ENCODE measurements around the gene HNRNPC.
"Not testable (repeated sequence)": the region's sequence is repeated elsewhere in the genome, so short reads cannot be mapped to it uniquely, and the experiment has no call there.

The HNRNPC gene

GRCh38 chr14:21219561-21220111 is 49.6 kb downstream of the HNRNPC start:
- no peak overlapping the region for H3K4me3 ChIP-seq (ENCODE audit: low read length)
- no peak for TF ChIP-seq ZNF274 (IDR thresholded peaks at IDR 0.05; ENCODE audit: low read depth, low read length)

GRCh38 chr14:21219120-21219519 is 50.1 kb downstream of the HNRNPC start:
- H3K4me3 ChIP-seq (ENCODE audit: low read length), result no peak overlapping the region
- TF ChIP-seq ZNF274 (IDR thresholded peaks at IDR 0.05; ENCODE audit: low read depth, low read length), result no peak

GRCh38 chr14:21215879-21216251 is 53.4 kb downstream of the HNRNPC start:
- no peak for TF ChIP-seq ZNF274 (IDR thresholded peaks at IDR 0.05; ENCODE audit: low read depth, low read length)
- H3K4me3 ChIP-seq (ENCODE audit: low read length), result no peak overlapping the region

- no peak overlapping the region for H3K4me3 ChIP-seq (ENCODE audit: low read length)
- no peak for TF ChIP-seq ZNF274 (IDR thresholded peaks at IDR 0.05; ENCODE audit: low read depth, low read length)
Observed at GRCh38 chr14:21215130-21215878, 53.9 kb downstream of the HNRNPC start.

- H3K4me3 ChIP-seq (ENCODE audit: low read length), result no peak overlapping the region
- TF ChIP-seq ZNF274 (IDR thresholded peaks at IDR 0.05; ENCODE audit: low read depth, low read length), result no peak
Observed at GRCh38 chr14:21213652-21214051, 55.6 kb downstream of the HNRNPC start.

- H3K4me3 ChIP-seq (ENCODE audit: low read length), result not testable (repeated sequence)
Observed at GRCh38 chr14:21212824-21213223, 56.4 kb downstream of the HNRNPC start.

GRCh38 chr14:21211509-21211908 is 57.7 kb downstream of the HNRNPC start:
- no peak for TF ChIP-seq ZNF274 (IDR thresholded peaks at IDR 0.05; ENCODE audit: low read depth, low read length)
- H3K4me3 ChIP-seq (ENCODE audit: low read length), result no peak overlapping the region

- TF ChIP-seq ZNF274 (IDR thresholded peaks at IDR 0.05; ENCODE audit: low read depth, low read length), result no peak
Observed at GRCh38 chr14:21210023-21210422, 59.2 kb downstream of the HNRNPC start.

GRCh38 chr14:21209185-21209584 is 60.1 kb downstream of the HNRNPC start:
- TF ChIP-seq ZNF274 (IDR thresholded peaks at IDR 0.05; ENCODE audit: low read depth, low read length), result no peak
- no peak overlapping the region for H3K4me3 ChIP-seq (ENCODE audit: low read length)

More at GRCh38 chr14:21210023-21210422, 59.2 kb downstream of the HNRNPC start:
- H3K4me3 ChIP-seq (ENCODE audit: low read length), result no peak overlapping the region

- no peak for TF ChIP-seq ZNF274 (IDR thresholded peaks at IDR 0.05; ENCODE audit: low read depth, low read length)
- H3K4me3 ChIP-seq (ENCODE audit: low read length), result no peak overlapping the region
Observed at GRCh38 chr14:21208554-21208953, 60.7 kb downstream of the HNRNPC start.

- H3K4me3 ChIP-seq (ENCODE audit: low read length), result no peak overlapping the region
- no peak for TF ChIP-seq ZNF274 (IDR thresholded peaks at IDR 0.05; ENCODE audit: low read depth, low read length)
Observed at GRCh38 chr14:21206753-21207684, 62.2 kb downstream of the HNRNPC start.

GRCh38 chr14:21205678-21206581 is 63.3 kb downstream of the HNRNPC start:
- no peak overlapping the region for H3K4me3 ChIP-seq (ENCODE audit: low read length)
- no peak for TF ChIP-seq ZNF274 (IDR thresholded peaks at IDR 0.05; ENCODE audit: low read depth, low read length)

GRCh38 chr14:21205026-21205677 is 64.1 kb downstream of the HNRNPC start:
- no peak overlapping the region for H3K4me3 ChIP-seq (ENCODE audit: low read length)
- no peak for TF ChIP-seq ZNF274 (IDR thresholded peaks at IDR 0.05; ENCODE audit: low read depth, low read length)

Measured in GM08714 (cell line).